ENCODE results near the gene FCGR3A. TPM values are rescaled to one million over a fixed set of nuclear protein-coding genes. Genes with fewer than 3 reads are reported as not detected.
"Not testable (repeated sequence)": the region's sequence is repeated elsewhere in the genome, so short reads cannot be mapped to it uniquely, and the experiment has no call there.

The FCGR3A gene
- total RNA-seq, 1 donor from 2014 or later: not detected

DNA sequence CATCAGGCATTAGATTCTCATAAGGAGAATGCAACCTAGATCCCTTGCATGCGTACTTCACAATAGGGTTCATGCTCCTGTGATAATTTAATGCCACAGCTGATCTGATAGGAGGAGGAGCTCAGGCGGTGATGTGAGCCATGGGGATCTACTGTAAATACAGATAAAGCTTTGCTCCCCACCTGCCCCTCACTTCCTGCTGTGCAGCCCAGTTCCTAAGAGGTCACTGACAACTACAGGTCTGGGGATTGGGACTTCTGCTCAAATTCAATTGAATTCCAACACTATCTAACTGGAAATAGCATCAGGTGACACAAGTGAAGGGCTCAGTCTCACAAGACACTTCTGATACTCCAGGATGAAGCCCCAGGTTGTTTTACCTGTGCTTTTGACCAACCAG lies 7.4 kb upstream of the FCGR3A start:
- not testable (repeated sequence) for DNase-seq (ENCODE audit: low read depth in 2 of 2)

DNA sequence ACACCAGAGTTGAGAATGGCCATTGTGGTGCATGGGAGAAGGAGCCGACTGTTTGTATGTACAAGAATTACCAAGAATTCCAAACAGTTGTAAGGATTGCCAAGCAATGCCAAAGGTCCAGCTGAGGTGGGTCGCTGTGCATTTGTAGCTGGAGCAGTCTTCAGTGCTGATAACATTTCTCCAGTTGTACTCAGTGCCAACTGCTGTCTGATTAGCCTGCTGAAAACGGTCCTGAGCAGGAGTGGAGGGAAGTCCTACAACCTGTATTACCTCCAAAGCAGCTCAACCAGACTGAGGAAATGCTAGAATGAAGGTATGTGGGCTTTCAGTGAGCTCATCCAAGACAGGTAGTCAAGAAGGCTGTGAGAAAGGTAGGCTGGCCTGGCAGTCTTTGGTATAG lies 6.5 kb upstream of the FCGR3A start:
- DNase-seq (ENCODE audit: low read depth in 2 of 2): not testable (repeated sequence)

DNA sequence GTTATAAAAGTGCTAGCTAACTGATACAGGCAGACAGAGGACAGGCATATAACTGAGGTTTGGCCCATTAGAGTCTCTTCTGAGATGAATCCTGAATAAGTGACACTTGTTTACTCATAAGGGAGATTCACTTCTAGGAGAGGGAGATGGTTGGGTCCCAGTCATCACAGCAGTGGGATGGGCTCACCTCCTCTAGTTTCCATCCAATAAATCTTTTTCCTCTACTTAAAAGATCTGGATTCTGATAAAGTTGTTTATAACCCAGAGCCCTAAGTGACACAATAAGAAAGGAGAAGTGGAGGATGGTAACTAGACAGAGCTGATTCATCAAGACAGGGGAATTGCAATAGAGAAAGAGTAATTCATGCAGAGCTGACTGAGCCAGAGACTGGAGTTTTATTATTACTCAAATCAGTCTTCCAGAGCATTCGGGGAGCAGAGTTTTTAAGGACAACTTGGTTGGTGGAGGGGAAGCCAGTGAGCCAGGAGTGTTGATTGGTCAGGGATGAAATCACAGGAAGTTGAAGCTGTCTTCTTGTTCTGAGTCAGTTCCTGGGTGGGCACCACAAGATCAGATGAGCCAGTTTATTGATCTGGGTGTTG lies 5.3 kb upstream of the FCGR3A start:
- not testable (repeated sequence) for DNase-seq (ENCODE audit: low read depth in 2 of 2)

DNA sequence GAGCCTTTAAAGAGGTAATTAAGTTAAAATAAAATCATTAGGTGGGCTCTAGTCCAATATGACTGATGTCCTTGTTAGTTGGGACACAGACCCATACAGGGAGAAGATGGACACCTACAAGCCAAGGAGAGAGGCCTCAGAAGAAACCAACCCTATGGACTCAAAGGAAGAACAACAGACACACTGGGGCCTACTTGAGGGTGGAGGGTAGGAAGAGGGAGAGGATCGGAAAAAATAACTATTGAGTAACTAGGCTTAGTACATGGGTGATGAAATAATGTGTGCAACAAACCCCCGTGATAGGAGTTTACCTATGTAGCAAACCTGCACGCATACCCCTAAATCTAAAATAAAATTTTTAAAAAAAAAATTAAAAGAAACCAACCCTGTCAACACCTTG lies 4.7 kb upstream of the FCGR3A start:
- DNase-seq (ENCODE audit: low read depth in 2 of 2): not testable (repeated sequence)

DNA sequence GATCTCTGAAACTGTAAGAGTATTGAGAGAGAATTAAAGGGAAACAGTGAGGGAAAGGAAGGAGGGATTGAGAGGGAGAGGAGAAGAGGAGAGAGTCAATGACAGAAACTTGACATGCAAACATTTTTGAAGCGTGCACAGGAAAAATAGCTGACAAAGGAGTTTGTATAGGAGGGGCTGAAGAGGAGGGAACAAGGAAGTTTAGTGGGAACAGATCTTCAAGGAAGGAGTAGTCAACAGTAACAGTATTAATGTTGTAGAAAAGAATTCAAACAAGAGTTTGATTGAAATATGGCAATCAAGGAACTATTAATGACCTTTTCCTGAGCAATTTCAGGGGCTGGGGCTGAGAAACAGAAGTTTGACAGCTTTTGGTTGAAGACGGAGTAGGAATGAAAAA lies 4.0 kb upstream of the FCGR3A start:
- DNase-seq (ENCODE audit: low read depth in 2 of 2): not testable (repeated sequence)

DNA sequence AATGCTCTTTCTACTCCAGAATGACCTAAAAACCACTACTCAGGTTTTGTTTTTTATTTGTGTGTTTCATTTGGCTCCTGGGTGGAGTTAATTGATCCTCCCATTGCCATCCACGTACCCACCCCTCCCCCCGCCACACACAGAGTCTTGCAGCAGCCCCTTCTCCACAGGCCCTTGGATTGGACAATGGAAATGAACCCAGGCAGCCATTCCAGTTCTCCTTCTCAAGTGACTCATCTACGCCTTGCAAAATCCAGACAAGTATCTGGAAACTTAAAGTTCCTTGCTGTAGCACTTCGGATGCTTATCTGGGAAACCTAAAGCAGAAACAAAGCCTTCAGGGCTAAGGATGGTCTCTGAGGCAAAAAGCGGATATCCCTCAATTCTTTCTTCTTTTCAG lies 1.3 kb upstream of the FCGR3A start:
- not testable (repeated sequence) for DNase-seq (ENCODE audit: low read depth in 2 of 2)

DNA sequence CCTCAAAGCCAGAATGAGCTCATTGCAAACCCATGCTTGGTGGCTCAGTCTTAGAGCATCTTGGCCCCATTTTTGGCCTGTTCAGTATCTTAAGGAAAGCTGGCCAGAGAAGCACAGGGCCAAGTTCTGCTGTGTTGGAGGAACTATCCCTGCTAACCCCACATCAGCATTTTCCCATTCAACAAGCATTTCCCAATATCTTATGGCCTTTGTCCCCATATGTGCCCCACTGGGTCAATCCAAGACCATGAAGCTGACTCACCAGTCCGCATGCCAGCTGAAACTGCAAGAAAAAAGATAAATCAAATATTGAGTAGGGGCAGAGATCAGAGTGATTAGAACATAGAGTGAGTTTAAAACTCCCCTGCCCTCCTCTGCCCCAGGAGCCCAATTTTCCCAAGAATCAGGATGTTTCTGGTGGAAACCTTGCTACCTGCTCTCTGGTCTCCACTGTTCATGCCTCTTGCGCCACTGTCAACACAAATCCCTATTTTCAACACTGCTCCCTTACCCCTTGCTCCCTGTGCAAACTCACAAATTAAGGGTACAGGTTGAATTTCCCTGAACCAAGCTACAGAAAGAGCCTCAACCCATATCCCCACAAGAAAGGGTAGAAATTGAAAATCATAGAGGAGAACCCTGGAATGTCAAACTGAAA lies 740 bp downstream of the FCGR3A start:
- DNase-seq (ENCODE audit: low read depth in 2 of 2): not testable (repeated sequence)

DNA sequence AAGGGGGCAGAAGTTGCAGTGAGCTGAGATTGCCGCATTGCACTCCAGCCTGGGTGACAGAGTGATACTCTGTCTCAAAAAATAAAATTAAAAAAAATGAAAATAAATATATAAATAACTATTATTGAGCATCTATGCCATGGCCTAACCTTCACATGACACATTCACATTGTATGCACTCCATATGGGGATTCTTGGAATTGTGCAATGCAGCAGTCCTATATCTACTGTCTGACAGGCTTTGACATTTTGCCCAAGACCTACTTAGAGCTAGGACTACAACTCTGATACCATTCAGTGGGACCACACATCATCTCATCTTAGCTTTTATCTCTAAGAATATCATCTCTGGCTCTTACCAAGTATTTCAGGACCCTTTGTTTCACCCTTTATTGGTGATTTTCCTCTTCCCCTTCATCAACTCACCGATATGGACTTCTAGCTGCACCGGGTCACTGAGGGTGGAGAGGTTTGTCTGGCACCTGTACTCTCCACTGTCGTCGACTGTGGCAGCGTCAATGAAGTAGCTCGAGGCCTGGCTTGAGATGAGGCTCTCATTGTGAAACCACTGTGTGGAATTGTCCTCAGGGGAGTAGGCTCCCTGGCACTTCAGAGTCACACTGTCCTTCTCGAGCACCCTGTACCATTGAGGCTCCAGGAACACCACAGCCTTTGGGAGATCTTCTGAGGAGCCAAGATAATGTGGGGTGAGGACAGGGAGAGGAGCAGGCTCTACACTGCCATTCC lies 1.4 kb downstream of the FCGR3A start:
- DNase-seq (ENCODE audit: low read depth in 2 of 2): not testable (repeated sequence)

DNA sequence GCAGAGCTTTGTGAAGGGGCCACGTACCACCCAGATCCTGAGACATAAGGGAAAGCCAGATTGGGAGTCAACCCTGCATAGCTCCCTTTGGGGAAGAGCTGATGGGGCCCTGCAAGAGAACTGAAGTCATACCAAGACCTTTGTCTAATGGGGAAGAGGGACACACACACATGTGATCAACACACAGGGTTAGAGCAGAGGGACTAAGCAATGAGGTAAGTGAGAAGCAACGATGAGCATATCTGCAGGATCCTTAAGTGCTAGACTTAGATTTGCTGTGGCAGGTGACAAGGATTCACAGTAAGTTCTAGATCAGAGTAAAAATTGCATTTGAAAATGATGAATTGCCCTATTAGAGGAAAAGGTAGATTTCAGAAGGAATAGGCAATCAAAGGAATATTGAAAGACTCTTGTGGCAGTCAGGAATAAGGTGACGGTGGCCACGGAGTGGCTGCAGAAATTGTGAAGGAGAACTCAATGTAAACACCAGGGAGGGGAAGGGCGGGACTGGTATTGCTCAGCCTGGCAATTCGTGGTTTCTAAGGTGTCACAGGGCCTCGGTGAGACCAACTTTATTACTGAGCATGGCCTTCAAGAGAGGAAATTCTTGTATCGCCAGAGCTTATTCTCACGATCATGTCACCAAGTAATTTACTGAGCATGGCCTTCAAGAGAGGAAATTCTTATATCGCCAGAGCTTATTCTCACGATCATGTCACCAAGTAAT lies 4.5 kb downstream of the FCGR3A start:
- not testable (repeated sequence) for DNase-seq (ENCODE audit: low read depth in 2 of 2)

DNA sequence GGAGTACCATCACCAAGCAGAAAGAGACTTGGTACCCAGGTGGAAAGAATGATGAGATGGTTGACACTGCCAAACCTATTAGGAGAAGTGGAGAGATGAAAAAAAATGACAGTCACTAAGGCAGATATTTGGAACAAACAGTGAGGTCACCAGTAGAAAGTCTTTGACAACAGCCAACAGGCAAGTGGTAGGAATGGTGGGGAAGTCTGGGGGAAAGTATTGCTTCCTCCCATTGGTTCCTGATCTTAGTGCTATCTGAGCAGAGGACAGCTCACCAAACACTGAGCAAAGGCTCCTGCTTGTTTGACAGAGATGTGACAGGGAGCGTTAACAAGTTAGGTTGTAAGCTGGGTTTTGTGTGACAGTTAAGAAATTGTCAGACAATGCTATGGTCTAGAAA lies 6.5 kb downstream of the FCGR3A start:
- DNase-seq (ENCODE audit: low read depth in 2 of 2): not testable (repeated sequence)

DNA sequence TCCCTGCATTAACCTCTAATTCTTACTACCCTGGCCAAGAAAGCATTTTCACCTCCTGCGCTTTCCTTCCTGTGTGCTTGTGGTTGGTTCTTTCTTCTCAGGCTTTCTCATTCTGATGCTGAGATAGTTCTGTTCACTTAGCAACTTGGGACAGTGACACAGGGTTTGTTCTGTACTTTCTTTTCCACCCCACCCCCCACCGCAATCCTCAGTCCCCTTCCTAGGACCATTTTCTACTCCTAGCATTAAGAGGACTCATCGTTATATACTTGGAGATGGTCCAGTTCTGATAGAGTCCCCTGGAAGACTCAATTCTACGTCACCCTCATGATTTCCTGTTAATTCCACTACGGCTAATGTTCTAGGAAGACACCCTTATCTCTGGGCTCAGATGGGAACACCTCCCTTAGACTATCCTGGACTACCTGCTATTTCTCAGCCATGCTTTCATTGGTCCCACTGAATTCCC lies 7.5 kb downstream of the FCGR3A start:
- not testable (repeated sequence) for DNase-seq (ENCODE audit: low read depth in 2 of 2)

DNA sequence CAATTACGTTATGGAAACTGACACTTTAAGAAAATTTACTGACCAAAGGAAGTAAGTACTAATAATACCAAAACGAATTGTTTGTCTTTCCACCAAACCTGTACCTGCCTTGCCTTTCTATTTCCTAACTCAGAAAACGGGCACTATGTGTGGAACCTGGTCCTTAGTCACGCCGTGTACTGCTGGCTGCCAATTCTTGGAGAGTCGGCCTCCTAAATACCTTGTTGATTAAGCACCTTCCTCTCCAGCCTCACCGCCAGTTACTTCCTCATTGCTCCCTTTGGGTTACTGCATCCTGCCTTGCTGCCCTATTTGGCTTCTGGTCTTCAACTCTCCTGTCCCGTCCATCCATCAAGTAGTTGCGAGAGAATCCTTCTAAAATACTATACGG lies 9.1 kb downstream of the FCGR3A start:
- DNase-seq (ENCODE audit: low read depth in 2 of 2): not testable (repeated sequence)

DNA sequence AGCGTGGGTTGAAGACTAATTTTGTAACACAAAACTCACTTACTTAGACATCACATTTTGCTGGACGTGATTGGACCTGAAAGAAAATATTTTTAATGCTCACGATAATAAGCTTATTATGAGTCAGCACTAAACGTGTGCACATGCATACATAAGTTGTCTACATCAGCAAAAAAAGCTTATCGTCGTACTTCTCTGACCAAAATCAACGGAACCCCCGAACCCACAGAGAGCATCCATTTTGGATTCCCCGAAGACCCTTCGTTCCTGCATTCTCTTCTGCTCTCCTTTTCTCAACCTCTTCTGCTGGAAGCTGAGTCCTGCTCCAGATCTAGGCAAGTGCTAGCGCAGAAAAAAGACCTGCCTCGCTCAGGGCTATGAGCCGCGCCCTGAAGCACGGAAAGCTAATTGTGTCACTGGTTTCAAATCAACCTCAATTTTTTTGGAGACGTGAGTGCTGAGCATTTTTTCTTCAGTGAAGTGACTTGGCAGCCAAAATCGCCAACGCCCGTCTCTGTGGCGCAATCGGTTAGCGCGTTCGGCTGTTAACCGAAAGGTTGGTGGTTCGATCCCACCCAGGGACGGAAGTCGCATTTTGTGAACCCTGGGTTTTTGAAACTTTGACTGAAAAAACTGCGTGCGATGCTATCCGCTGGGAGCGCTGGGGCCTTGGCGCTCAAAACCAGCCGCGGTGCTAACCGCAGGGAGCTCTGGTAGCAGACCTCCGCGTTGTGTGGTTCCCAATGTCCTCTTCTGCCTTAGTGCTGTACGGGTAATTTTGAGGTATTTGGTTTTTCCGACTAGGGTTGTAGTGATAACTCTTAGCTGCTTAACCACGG lies 9.7 kb downstream of the FCGR3A start:
- DNase-seq (ENCODE audit: low read depth in 2 of 2): peak; percentile 62 to 70

DNA sequence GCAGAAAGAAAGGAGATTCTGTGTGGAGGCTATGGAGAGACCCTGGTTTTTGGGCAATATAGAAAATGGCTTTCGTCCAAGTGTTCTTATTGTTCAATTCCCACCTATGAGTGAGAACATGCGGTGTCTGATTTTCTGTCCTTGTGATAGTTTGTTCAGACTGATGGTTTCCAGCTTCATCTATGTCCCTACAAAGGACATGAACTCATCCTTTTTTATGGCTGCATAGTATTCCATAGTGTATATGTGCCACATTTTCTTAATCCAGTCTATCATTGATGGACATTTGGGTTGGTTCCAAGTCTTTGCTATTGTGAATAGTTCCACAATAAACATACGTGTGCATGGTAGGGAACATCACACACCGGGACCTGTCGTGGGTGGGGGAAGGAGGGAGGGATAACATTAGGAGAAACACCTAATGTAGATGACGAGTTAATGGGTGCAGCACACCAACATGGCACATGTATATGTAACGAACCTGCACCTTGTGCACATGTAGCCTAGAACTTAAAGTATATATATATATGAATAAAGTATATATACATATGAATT lies 10.6 kb downstream of the FCGR3A start:
- not testable (repeated sequence) for DNase-seq (ENCODE audit: low read depth in 2 of 2)

DNA sequence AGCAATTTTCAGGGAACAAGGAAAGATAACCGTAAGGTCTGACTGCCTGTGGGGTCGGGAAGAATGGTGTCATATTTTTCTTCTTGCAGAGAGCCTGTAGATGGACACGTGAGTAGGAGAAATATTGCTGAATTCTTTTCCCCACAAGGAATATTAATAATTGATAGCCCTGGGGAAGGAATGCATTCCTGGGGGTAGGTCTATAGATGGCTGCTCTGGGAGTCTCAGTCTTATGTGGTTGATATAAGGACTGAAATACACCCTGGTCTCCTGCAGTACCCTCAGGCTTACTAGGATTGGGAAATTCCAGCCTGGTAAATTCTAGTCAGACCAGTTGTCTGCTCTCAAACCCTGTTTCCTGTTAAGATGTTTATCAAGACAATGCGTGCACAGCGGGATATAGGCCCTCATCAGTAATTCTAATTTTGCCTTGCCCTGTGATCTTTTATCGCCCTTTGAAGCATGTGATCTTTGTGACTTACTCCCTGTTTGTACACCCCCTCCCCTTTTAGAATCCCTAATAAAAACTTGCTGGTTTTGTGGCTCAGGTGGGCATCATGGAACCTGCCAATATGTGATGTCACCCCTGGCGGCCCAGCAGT lies 12.4 kb downstream of the FCGR3A start:
- DNase-seq (ENCODE audit: low read depth in 2 of 2): not testable (repeated sequence)

DNA sequence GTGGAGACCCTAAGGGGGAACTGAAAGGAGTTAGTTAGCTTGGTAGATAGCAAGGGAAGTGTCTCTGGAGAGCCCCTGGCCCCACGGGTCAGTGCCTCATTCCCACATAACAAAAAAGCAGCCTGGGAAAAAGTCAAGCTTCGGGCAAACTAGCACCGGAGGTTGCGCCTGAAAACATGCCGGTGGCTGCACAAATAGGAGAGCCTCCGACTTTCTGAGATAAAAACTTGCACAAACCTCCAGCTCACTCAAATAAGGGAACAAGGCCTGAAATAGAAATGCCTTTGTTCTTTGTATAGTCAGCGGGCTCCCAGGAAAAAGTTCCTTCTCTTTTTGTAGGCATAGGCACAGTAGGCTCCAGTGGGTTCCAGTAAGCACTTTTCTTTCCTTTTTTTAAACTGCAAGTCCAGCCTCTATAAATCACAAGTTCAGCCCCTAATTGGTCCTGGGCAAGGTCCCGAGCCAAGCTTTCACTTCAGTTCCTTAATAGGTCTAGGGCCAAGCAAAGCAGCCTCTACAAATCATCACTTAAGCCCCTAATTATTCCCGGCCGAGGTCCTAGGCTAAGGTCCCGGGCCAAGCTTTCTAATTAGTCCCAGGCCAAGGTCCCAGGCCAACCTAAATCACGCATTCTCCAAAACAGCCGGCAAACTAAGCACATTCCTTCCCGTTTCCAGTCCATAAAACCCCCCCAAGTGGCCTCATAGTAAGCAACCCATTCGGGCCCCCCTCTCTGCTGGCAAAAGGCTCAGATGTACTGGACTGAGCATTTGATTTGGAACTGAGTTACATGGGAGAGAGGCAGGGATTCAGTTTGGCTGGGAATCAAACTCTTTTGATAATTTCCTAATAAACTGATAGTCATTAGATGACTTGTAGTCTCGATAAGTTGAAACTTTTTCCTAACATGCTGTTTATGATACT lies 16.7 kb downstream of the FCGR3A start:
- DNase-seq (ENCODE audit: low read depth in 2 of 2): not testable (repeated sequence)

DNA sequence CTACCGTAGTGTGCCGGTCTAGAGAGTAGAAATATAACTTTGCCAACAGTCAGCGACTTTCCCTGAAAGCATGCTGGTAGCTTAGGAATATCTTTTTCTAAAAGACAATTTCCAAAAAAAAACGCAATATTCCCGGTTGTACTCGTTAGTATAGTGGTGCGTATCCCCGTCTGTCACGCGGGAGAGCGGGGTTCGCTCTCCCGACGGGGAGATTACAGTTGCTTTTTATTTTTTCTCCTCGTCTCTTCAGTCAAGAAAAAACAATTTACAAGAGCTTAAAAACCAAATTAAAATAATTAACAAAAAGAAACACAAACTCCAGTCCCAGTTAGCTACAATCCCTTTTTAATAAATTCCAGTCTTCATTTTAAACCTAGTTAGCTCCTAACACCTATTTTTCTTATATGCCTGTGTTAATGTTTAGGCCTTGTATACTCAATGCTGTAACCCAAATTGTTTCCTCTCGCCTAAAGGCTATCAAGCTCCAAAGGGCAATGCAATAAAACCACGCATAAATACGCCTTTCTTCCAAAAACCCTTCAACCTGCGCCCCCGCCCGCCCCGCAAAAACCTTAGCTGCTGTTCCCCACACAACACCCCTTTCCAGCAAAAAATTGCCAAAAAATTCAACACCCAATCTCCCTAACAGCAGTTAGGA lies 17.5 kb downstream of the FCGR3A start:
- no peak for DNase-seq (ENCODE audit: low read depth in 2 of 2)

All from lung microvascular endothelial cell (primary cell).